GM12878 (cell line): Measurements from ENCODE around the gene C14orf119. TPM values are rescaled to one million over a fixed set of nuclear protein-coding genes. Genes with fewer than 3 reads are reported as not detected.

ENCODE experiments used
- ATAC-seq: fragments of 200-7000 bp; cut with Tn5 transposase; 3 replicates; pipeline ENCODE4 v1.9.1; 2020; ENCODE audit warnings: mild to moderate bottlenecking, moderate library complexity
- BruUV-seq: library from RNA; stranded (reverse); fragments of 400-500 nt; replicated peaks from 2 replicates; lab custom pipeline; 2021; lab: Mats Ljungman, UMichigan
- CTCF ChIA-PET: fragments of 300-600 bp; sonication (Branson Sonifier 250); formaldehyde crosslinking; extraction: SDS; loops from one replicate; lab custom pipeline; 2021; ENCODE audit warnings: inconsistent platforms; lab: Yijun Ruan, JAX
- POLR2A ChIA-PET: fragments of 350-600 bp; formaldehyde crosslinking; extraction: SDS; loops from one replicate; lab custom pipeline; 2021; ENCODE audit warnings: inconsistent platforms; lab: Charles Lee
- RAD21 ChIA-PET: fragments of 300-600 bp; sonication (Branson Sonifier 250); formaldehyde crosslinking; loops from one replicate; lab custom pipeline; 2023; ENCODE audit warnings: antibody characterized with exemption; ENCODE audit not compliant: unreplicated experiment; lab: Charles Lee
- SMC1A ChIA-PET: fragments of 300-600 bp; sonication (Branson Sonifier 250); formaldehyde crosslinking; loops from one replicate; lab custom pipeline; 2023; ENCODE audit not compliant: unreplicated experiment, uncharacterized antibody; lab: Charles Lee
- DNase-seq: peaks from one replicate; pipeline ENCODE4 v3.0.0-alpha.2; 2011; ENCODE audit warnings: low read depth, low spot score
- FAIRE-seq: peaks from 3 replicates; lab custom pipeline; 2011; peaks lifted over from hg19 to GRCh38; lab: Jason Lieb, UNC
- H2AFZ ChIP-seq: 2 replicates; pipeline ENCODE4 v1.6.0; 2011; ENCODE audit warnings: low read depth, low read length, control low read depth; ENCODE audit not compliant: control insufficient read depth
- H3K27ac ChIP-seq: 2 replicates; pipeline ENCODE4 v1.5.1; 2011; ENCODE audit warnings: control low read depth; ENCODE audit not compliant: control insufficient read depth, insufficient read depth
- H3K27me3 ChIP-seq, 2 experiments: replicated peaks in 1 of 2; 2 replicates each; pipeline versions ENCODE4 v1.6.0 to v1.6.1; 2011; ENCODE audit warnings: low read length in 1 of 2; ENCODE audit not compliant: control insufficient read depth in 2 of 2, insufficient read depth in 2 of 2
- H3K36me3 ChIP-seq, 2 experiments: 2 replicates each; pipeline ENCODE4 v1.5.1; 2011; ENCODE audit warnings: low read length in 1 of 2; ENCODE audit not compliant: control insufficient read depth in 2 of 2, insufficient read depth in 2 of 2
- H3K4me1 ChIP-seq: 2 replicates; pipeline ENCODE4 v1.6.1; 2011; ENCODE audit warnings: mild to moderate bottlenecking, low read length, moderate library complexity, mixed read lengths; ENCODE audit not compliant: control insufficient read depth, insufficient read depth
- H3K4me2 ChIP-seq: 2 replicates; pipeline ENCODE4 v1.6.0; 2011; ENCODE audit warnings: control low read depth; ENCODE audit not compliant: control insufficient read depth, insufficient read depth
- H3K4me3 ChIP-seq: fragments of 200-600 bp; sonication (generic); 2 replicates; pipeline ENCODE4 v1.5.1; 2016
- H3K79me2 ChIP-seq: 2 replicates; pipeline ENCODE4 v1.6.0; 2011; ENCODE audit warnings: low read length; ENCODE audit not compliant: control insufficient read depth, insufficient read depth
- H3K9ac ChIP-seq: 2 replicates; pipeline ENCODE4 v1.8.0; 2011; ENCODE audit warnings: low read length, control low read depth, mixed read lengths; ENCODE audit not compliant: control insufficient read depth, insufficient read depth
- H3K9me3 ChIP-seq: replicated peaks from 3 replicates; pipeline ENCODE4 v1.5.1; 2011; ENCODE audit warnings: mild to moderate bottlenecking, low read length; ENCODE audit not compliant: control insufficient read depth, insufficient read depth
- H4K20me1 ChIP-seq: 2 replicates; pipeline ENCODE4 v1.6.0; 2011; ENCODE audit not compliant: control insufficient read depth, insufficient read depth
- BMI1 ChIP-seq: fragments of 450-650 bp; IDR thresholded peaks from 2 replicates; pipeline ENCODE4 v1.6.1; 2016; ENCODE audit warnings: mild to moderate bottlenecking, moderate library complexity, borderline replicate concordance
- CBX5 ChIP-seq: sonication (generic); IDR thresholded peaks from 2 replicates; pipeline ENCODE4 v1.6.1; 2016; ENCODE audit warnings: low read depth, moderate library complexity, mild to moderate bottlenecking, inconsistent platforms
- E4F1 ChIP-seq: fragments of 450-650 bp; IDR thresholded peaks from 2 replicates; pipeline ENCODE4 v1.6.1; 2018; ENCODE audit warnings: borderline replicate concordance, mild to moderate bottlenecking; ENCODE audit not compliant: partially characterized antibody
- HDAC6 ChIP-seq: fragments of 200-600 bp; sonication (generic); IDR thresholded peaks from one replicate; pipeline ENCODE4 v1.8.0; 2017; ENCODE audit warnings: antibody characterized with exemption; ENCODE audit not compliant: unreplicated experiment
- PAX5 ChIP-seq: IDR thresholded peaks from 2 replicates; pipeline ENCODE4 v1.6.1; 2011; ENCODE audit warnings: low read depth, low read length, borderline replicate concordance
- RELB ChIP-seq: fragments of 450-650 bp; IDR thresholded peaks from 2 replicates; pipeline ENCODE4 v1.6.1; 2017; ENCODE audit warnings: low read depth, mild to moderate bottlenecking, moderate library complexity
- SP1 ChIP-seq: IDR thresholded peaks from one replicate; pipeline ENCODE4 v1.6.1; 2011; ENCODE audit warnings: low read depth, low read length
- ZBTB33 ChIP-seq: fragments of 450-650 bp; IDR thresholded peaks from 2 replicates; pipeline ENCODE4 v1.6.1; 2017; ENCODE audit warnings: mild to moderate bottlenecking
- ZNF384 ChIP-seq: IDR thresholded peaks from 2 replicates; pipeline ENCODE4 v1.6.1; 2012; ENCODE audit warnings: low read depth, mild to moderate bottlenecking, low read length, improper control_type of control experiment, borderline replicate concordance
- ZNF622 ChIP-seq: fragments of 450-650 bp; IDR thresholded peaks from 2 replicates; pipeline ENCODE4 v1.6.1; 2017; ENCODE audit warnings: mild to moderate bottlenecking, inconsistent platforms
- WGBS: methylation state at CpG from one replicate; pipeline ENCODE4 v1.1.6; 2016; ENCODE audit warnings: low lambda C conversion rate; ENCODE audit not compliant: insufficient replicate concordance, insufficient coverage; ENCODE audit errors: missing lambda C conversion rate; 5-methylcytosine and 5-hydroxymethylcytosine counted together
- in situ Hi-C: fragments of 300-500 bp; cut with MboI; formaldehyde crosslinking; loops from 9 replicates; pipeline ENCODE4 v1.14.3; 2018; ENCODE audit warnings: mixed read lengths
- intact Hi-C: fragments of 100-400 bp; cut with micrococcal nuclease; formaldehyde crosslinking; loops from one replicate; pipeline ENCODE4 v1.14.2; 2022; ENCODE audit not compliant: unreplicated experiment
- polyA plus RNA-seq, 11 experiments: library from polyadenylated mRNA; depleted of rRNA in 4 of 11; unstranded in 6 of 11; stranded (reverse) in 5 of 11; fragments of >200 nt; fragmentation: Nextera tagmentation in 4 of 11; fragmentation: Illumina TruSeq in 1 of 11; extraction: Ambion mirVana in 4 of 11; extraction: Trizol in 1 of 11; gene quantifications; 1 replicate in 1 of 11; 2 replicates in 10 of 11; pipeline versions ENCODE4 v1.2.1 to v1.2.3, GENCODE V29; 2011 to 2016; ENCODE audit warnings: inconsistent platforms in 2 of 11, missing spikeins in 2 of 11, low read depth in 1 of 11
- total RNA-seq, 4 experiments: library from RNA; depleted of rRNA in 3 of 4; stranded (reverse); fragments of >200 nt in 3 of 4; fragmentation: Illumina TruSeq in 1 of 4; extraction: Trizol in 1 of 4; gene quantifications; 2 replicates each; pipeline versions ENCODE4 v1.2.1 to v1.2.3, GENCODE V29; 2013 to 2021
- TF ChIP-seq, protein P1 (sequence below): fragments of 450-650 bp; IDR thresholded peaks from 2 replicates; pipeline ENCODE4 v1.6.1; 2017; ENCODE audit warnings: mild to moderate bottlenecking, low read depth, inconsistent platforms; ENCODE audit not compliant: poor library complexity, severe bottlenecking
- TF ChIP-seq, protein P2 (sequence below): fragments of 450-650 bp; conservative IDR thresholded peaks from 2 replicates; pipeline ENCODE4 v1.6.1; 2017; ENCODE audit warnings: mild to moderate bottlenecking, moderate library complexity

The C14orf119 gene
- total and polyA plus RNA-seq, 10 of the 15 experiments (the other 5 are each of a cell fraction or from before 2014, with no cell fraction given), result 32.3 to 228 (median 57.6) TPM

DNA sequence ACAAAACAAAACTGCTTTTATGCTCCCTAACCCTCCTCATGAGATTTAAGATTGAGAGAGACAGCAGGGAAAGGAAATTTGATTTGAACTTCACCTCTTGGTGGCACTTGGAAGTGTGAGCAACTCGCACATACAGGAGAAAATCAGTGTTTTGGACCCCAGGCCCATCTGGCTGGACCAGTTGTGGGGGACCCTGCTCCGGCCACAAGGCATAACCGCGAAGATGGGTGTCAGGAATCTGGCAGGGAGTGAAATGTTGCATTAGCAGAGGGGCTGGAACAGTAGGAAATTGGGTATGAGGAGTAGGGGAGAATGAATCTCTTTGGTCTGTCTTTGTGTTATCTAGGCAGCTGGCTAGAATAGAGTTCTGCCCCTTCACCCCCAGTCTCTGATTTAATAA, 8.3 kb downstream of the C14orf119 start:
- in situ Hi-C loops (no loop called here), intact Hi-C loops (no loop called here)
- FAIRE-seq, result no peak
- no peaks in the 10 kb centered on the region for H3K9me3 ChIP-seq
- H4K20me1 ChIP-seq, result no peaks in the 10 kb centered on the region; the same call in 1 of the 2 replicates
- no TSS peak for BruUV-seq
- H2AFZ ChIP-seq, result no peak overlapping the region
- H3K27me3 ChIP-seq, result no peaks in the 10 kb centered on the region
- no peaks in the 10 kb centered on the region for H3K4me1 ChIP-seq
- DNase-seq, result no peak
- ATAC-seq, result no peak
- H3K36me3 ChIP-seq, result no peaks in the 10 kb centered on the region
- no peak overlapping the region for H3K27ac ChIP-seq
- ChIA-PET RAD21 (no interaction called here), SMC1A (no interaction called here), CTCF (interaction anchor here (0.6 to 2.0 kb wide), 3 partner anchors 9 to 55 kb away, joined by 3 to 5 read pairs (median 3); partner anchors contain the start of gene ACIN1), POLR2A (no interaction called here)
- no peak overlapping the region for H3K9ac ChIP-seq
- H3K79me2 ChIP-seq, result no peaks in the 10 kb centered on the region
- H3K4me3 ChIP-seq, result no peak overlapping the region
- WGBS, result 91% methylated on average over 4 of the region's 4 CpGs
- H3K4me2 ChIP-seq, result no peak overlapping the region
- TF ChIP-seq HDAC6 (no peak), ZBTB33 (no peak), ZNF384 (no peak), CBX5 (no peak), PAX5 (no peak), E4F1 (no peak), SP1 (no peak), RELB (no peak), BMI1 (no peak), ZNF622 (no peak)
- TF ChIP-seq, protein P1, sequence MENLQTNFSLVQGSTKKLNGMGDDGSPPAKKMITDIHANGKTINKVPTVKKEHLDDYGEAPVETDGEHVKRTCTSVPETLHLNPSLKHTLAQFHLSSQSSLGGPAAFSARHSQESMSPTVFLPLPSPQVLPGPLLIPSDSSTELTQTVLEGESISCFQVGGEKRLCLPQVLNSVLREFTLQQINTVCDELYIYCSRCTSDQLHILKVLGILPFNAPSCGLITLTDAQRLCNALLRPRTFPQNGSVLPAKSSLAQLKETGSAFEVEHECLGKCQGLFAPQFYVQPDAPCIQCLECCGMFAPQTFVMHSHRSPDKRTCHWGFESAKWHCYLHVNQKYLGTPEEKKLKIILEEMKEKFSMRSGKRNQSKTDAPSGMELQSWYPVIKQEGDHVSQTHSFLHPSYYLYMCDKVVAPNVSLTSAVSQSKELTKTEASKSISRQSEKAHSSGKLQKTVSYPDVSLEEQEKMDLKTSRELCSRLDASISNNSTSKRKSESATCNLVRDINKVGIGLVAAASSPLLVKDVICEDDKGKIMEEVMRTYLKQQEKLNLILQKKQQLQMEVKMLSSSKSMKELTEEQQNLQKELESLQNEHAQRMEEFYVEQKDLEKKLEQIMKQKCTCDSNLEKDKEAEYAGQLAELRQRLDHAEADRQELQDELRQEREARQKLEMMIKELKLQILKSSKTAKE, result no peak
- TF ChIP-seq, protein P2, sequence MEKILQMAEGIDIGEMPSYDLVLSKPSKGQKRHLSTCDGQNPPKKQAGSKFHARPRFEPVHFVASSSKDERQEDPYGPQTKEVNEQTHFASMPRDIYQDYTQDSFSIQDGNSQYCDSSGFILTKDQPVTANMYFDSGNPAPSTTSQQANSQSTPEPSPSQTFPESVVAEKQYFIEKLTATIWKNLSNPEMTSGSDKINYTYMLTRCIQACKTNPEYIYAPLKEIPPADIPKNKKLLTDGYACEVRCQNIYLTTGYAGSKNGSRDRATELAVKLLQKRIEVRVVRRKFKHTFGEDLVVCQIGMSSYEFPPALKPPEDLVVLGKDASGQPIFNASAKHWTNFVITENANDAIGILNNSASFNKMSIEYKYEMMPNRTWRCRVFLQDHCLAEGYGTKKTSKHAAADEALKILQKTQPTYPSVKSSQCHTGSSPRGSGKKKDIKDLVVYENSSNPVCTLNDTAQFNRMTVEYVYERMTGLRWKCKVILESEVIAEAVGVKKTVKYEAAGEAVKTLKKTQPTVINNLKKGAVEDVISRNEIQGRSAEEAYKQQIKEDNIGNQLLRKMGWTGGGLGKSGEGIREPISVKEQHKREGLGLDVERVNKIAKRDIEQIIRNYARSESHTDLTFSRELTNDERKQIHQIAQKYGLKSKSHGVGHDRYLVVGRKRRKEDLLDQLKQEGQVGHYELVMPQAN, result no peak
